ENCODE results near the gene ADAMTS8. TPM values are rescaled to one million over a fixed set of nuclear protein-coding genes. Genes with fewer than 3 reads are reported as not detected.

The ADAMTS8 gene
- total RNA-seq, 1 donor = 2.6 TPM

GRCh38 chr11:130408401-130408890 lies 20.0 kb downstream of the ADAMTS8 start:
- no peak overlapping the region for H3K4me3 ChIP-seq (ENCODE audit: low read depth, low read length)
- DNase-seq (ENCODE audit: low read depth) = no peak
- TF ChIP-seq, protein P1, sequence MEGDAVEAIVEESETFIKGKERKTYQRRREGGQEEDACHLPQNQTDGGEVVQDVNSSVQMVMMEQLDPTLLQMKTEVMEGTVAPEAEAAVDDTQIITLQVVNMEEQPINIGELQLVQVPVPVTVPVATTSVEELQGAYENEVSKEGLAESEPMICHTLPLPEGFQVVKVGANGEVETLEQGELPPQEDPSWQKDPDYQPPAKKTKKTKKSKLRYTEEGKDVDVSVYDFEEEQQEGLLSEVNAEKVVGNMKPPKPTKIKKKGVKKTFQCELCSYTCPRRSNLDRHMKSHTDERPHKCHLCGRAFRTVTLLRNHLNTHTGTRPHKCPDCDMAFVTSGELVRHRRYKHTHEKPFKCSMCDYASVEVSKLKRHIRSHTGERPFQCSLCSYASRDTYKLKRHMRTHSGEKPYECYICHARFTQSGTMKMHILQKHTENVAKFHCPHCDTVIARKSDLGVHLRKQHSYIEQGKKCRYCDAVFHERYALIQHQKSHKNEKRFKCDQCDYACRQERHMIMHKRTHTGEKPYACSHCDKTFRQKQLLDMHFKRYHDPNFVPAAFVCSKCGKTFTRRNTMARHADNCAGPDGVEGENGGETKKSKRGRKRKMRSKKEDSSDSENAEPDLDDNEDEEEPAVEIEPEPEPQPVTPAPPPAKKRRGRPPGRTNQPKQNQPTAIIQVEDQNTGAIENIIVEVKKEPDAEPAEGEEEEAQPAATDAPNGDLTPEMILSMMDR (IDR thresholded peaks at IDR 0.05; ENCODE audit: insufficient read depth, low read length) = no peak

DNA sequence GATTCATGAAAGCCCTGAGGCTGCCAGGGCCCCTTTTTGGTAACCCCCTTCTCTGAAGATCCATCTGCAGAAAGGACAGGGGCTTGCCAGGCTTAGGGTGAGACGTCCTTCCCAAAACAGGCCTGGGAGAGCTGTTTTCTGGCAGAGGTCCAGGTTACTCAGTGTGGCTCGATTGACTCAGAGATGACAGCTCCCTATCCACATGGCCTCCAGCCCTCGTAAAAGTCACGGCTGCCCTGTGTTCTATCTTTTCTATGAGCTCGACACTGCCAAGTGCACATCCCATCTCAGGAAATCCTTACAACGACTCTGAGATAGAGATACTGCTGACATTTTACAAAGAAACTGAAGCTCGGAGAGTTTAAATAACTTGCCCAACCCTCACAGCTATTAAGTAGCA lies 20.4 kb downstream of the ADAMTS8 start:
- no peak overlapping the region for H3K4me3 ChIP-seq (ENCODE audit: low read depth, low read length)
- peak; percentile 80 for DNase-seq (ENCODE audit: low read depth)
- TF ChIP-seq, protein P1 (IDR thresholded peaks at IDR 0.05; ENCODE audit: insufficient read depth, low read length) = no peak

- TF ChIP-seq, protein P1 (IDR thresholded peaks at IDR 0.05; ENCODE audit: insufficient read depth, low read length) = no peak
- DNase-seq (ENCODE audit: low read depth) = no peak
- no peak overlapping the region for H3K4me3 ChIP-seq (ENCODE audit: low read depth, low read length)
Observed at GRCh38 chr11:130405428-130405827, 23.0 kb downstream of the ADAMTS8 start.

DNA sequence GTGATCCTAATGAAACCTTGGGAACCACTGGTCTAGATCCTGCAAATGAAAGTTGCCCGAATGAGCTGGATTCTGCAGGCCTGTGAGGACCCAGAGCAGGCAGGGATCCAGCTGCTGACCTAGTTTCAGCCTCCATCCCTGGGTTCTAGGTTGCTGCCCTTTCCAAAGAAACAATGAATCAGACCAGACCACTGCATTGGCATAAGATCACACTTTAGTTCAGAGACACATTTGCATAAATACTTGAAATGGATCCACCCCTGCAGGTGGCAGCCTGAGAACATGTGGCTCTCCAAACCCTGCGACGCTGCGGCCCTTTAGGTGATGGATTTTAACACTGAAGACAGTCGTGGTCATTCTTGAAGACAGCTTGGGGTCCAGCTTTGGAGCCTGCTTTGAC lies 23.7 kb downstream of the ADAMTS8 start:
- no peak for DNase-seq (ENCODE audit: low read depth)
- H3K4me3 ChIP-seq (ENCODE audit: low read depth, low read length) = no peak overlapping the region
- TF ChIP-seq, protein P1 (IDR thresholded peaks at IDR 0.05; ENCODE audit: insufficient read depth, low read length) = no peak

DNA sequence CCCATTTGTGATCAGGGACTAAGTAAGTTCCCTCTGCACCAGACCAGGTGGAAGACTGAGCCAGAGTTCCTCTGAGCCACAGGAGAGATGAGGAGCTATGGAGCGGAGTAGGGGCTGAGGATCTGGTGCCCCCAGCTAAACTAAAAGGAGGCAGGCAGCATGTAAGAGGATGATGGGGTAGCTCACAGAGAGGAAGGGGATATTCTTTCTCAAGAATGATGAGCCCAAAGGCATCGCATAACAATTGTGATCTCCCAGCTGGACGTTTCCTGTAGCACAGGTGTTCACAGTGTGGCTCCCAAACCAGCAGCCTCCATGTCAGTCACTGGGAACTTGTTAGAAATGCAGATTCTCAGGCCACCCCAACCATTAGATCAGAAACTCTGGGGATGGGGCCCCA lies 24.4 kb downstream of the ADAMTS8 start:
- DNase-seq (ENCODE audit: low read depth) = no peak
- no peak overlapping the region for H3K4me3 ChIP-seq (ENCODE audit: low read depth, low read length)
- TF ChIP-seq, protein P1 (IDR thresholded peaks at IDR 0.05; ENCODE audit: insufficient read depth, low read length) = no peak

DNA sequence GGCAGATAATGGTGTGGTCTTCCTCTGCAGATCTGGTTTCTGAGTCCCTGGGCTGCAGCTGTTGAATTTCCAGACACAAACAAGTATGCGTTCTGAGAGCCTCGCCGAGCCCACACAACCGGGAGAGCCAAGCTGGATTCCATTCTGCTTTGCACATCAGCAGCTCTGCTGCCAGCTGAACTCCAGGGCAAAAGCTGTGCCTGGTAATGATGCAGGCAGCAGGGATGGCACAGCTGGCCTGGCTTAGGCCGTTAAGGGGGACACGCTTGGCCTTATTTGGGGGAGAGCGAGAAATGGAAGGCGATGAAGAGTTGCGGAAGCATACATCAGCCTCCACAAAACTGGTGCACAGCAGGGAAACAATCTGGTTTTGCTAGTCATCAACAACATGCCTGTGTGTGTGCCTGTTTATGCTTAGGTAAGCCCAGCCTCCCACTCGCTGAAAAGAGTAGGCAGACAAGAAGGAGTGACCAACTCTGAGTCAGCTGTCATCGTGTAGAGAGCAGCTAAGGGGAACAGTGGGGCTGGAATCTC lies 25.1 kb downstream of the ADAMTS8 start:
- TF ChIP-seq, protein P1 (IDR thresholded peaks at IDR 0.05; ENCODE audit: insufficient read depth, low read length) = no peak
- peak; percentile 87 for DNase-seq (ENCODE audit: low read depth)
- H3K4me3 ChIP-seq (ENCODE audit: low read depth, low read length) = peak overlapping the region; percentile 19

- H3K4me3 ChIP-seq (ENCODE audit: low read depth, low read length) = no peak overlapping the region
- TF ChIP-seq, protein P1 (IDR thresholded peaks at IDR 0.05; ENCODE audit: insufficient read depth, low read length) = no peak
- DNase-seq (ENCODE audit: low read depth) = no peak
Observed at GRCh38 chr11:130402570-130402969, 25.8 kb downstream of the ADAMTS8 start.
